Right ventricle myocardium superior (tissue), 1 donor: Measurements from ENCODE around the gene UBAC2. TPM values are rescaled to one million over a fixed set of nuclear protein-coding genes. Genes with fewer than 3 reads are reported as not detected.
"Not testable (repeated sequence)": the region's sequence is repeated elsewhere in the genome, so short reads cannot be mapped to it uniquely, and the experiment has no call there.

Experiments
- ATAC-seq: fragments of 200-7000 bp; cut with Tn5 transposase; one replicate; pipeline ENCODE4 v1.9.1; 2020; ENCODE audit warnings: mild to moderate bottlenecking; ENCODE audit not compliant: poor library complexity
- DNase-seq: peaks from one replicate; pipeline ENCODE4 v3.0.0-alpha.2; 2020
- intact Hi-C: fragments of 100-400 bp; cut with DNase I; formaldehyde crosslinking; loops from one replicate; pipeline ENCODE4 v1.11.2; 2022
- total RNA-seq: library from RNA; stranded (reverse); fragmentation: NEBNext Ultra II Directional; extraction: Animal tissue kit (Norgen Biotek cat#: 25700); gene quantifications from one replicate; pipeline ENCODE4 v1.2.1, GENCODE V29; 2021
- donor health status: DM: no; HTN: yes; CAD: no; lungs with severe emphysema.

Gene UBAC2
- total RNA-seq, 1 donor from 2014 or later: 35.4 TPM

- ATAC-seq (no peak), DNase-seq (no peak)
- intact Hi-C loops: no loop called here
Observed at GRCh38 chr13:99227909-99228688, 27.4 kb downstream of the UBAC2 start.

DNA sequence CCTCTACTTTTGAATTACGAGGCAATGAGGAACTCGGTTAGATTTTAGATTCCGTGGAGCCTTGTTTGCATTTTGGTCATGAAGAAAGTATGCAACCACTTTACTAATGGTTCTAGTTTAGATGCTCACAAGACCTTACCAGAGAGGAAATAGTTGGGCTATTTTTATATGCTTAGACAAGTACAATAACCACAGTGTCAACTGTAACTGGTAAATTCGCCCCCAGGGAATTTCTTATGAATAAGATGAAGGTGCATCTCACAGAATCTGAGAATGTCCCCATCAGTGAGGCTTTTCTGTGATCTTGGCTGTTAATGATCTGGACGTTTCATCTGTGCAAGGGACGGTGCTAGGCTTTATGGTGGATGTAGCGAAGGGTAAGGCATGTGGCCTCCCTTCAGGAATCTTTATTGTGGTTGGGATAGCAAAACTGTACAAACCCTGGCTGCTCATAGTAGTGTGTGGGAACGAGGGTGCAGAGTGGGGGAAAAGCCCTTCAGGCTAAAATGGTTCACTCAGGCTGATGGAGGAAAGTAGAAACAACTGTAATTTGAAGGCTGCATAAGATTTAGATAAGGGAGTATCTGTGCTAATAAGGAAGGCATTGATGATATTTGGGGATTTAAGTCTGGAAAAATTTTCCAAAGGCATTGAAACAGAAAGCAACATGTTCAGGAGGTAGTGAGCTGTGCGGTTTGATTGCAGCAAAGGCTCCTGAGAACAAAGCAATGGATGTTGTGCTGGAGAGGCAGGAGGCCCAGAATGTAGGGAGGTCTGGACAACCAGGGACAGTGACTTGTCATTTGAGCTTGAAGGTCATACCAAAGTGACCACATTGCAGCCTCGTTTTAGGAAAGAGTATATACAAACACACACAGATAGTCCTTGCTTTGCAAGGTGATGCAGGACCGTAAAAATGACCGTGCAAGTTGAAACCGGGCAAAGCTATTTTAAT, 28.4 kb downstream of the UBAC2 start:
- DNase-seq: no peak
- intact Hi-C loops: no loop called here
- peak; percentile 54 for ATAC-seq

DNA sequence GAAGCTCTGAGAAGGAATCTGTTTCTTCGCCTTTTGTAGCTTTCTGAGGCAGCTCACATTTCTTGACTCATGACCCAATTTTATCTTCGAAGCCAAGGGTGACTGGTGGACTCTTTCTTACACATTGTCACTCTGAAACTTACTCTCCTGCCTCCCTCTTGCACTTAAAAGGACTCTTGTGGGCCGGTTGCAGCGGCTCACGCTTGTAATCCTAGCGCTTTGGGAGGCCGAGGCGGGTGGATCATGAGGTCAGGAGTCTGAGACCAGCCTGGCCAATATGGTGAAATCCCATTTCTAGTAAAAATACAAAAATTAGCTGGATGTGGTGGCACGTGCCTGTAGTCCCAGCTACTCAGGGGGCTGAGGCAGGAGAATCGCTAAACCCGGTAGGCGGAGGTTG, 29.9 kb downstream of the UBAC2 start:
- DNase-seq, intact Hi-C loops, ATAC-seq: not testable (repeated sequence)

DNA sequence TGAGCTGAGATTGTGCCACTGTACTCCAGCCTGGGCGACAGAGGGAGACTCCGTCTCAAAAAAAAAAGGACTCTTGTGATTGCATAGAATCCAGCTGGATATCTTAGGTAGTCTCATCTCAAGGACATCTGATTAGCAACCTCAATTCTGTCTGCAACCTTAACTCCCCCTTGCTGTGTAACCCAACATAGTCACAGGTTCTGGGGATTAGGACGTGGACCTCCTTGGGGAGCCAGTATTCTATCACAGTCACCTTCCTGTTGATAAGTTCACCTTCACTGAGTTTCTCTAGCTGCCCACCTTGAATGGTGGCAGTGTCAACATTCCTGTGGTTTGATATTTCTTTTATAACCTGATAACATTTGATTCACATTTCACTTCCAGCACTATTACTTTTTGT, 30.3 kb downstream of the UBAC2 start:
- ATAC-seq: no peak
- no peak for DNase-seq
- intact Hi-C loops: no loop called here

DNA sequence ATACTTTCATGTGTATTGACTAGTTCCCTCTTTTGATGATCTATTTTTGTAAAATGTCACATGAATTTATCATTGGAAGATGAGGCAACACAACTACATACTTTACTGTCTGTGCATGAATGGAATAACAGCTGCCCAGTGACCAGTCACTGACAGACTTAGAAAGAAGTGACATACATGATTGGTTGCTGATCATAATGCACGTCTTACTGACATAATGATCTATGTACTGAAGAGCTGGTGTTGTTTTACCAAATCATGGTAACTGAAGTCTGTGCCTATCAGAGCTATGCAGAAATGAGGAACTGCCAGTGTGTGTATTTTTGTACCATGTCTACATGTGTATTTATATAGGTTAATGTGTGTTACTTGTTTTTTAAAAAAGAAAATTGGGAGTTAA, 31.1 kb downstream of the UBAC2 start:
- intact Hi-C loops: no loop called here
- peak; percentile 13 for ATAC-seq
- no peak for DNase-seq

- no peak for DNase-seq
- intact Hi-C loops: no loop called here
- ATAC-seq: no peak
Observed at GRCh38 chr13:99237981-99238662, 37.5 kb downstream of the UBAC2 start.

DNA sequence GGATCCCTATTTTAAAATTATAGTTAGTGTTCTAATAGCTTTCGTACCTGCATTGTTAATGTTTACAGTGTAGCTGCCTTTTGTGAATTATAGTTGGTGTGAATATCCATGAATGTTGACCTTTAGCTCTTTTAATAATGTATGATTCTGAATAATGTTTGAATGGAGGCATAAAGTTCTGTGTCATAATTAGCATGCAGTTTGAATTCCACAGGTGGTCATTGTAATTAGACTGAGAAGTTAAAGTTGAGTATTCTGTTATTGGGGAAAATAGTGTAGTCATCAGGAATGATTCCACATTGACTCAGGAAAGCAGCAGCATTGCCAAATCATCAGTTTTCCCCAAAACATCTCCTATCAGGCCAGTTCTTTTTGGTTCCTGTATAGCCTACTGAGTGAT, 45.4 kb downstream of the UBAC2 start:
- DNase-seq: no peak
- intact Hi-C loops: no loop called here
- ATAC-seq: no peak

GRCh38 chr13:99249178-99249577, 48.5 kb downstream of the UBAC2 start:
- ATAC-seq, intact Hi-C loops, DNase-seq: not testable (repeated sequence)

- ATAC-seq: not testable (repeated sequence)
Observed at GRCh38 chr13:99249606-99250005, 49.0 kb downstream of the UBAC2 start.

DNA sequence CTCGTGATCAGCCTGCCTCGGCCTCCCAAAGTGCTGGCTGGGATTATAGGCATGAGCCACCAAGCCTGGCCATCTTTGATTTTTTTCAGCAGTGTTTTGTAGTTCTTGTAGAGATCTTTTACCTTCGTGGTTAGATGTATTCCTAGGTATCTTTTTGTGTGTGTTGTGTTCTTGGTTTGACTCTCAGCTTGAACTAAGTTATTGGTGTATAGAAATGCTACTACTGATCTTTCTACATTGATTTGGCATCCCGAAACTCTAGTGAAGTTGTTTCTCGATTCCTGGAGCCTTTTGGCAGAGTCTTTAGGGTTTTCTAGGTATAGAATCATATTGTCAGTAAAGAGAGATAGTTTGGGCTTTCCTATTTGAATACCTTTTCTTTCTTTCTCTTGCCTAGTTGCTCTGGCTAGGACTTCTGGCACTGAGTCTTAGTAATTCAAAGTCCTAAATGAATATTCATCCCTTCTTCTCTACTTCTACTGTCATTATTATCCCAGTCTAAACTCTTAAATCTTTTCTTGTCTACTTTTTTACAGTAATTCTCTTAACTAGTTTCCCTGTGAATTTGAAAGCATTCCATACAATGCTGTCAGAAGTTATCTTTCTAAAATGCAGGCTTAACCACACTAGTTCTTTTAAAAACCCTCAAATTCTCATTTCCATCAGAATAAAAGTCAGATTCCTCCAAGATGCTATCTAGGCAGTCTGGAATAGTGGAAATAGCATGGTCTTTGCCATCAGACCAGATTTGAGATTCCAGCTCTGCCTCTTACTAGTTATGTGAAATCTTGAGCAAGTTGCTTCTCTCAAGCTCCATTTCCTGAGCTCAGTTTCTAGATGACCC, 50.5 kb downstream of the UBAC2 start:
- intact Hi-C loops: no loop called here

More at GRCh38 chr13:99249606-99250005, 49.0 kb downstream of the UBAC2 start:
- intact Hi-C loops, DNase-seq: not testable (repeated sequence)

GRCh38 chr13:99251921-99252320, 51.3 kb downstream of the UBAC2 start:
- DNase-seq (no peak), ATAC-seq (no peak)
- intact Hi-C loops: no loop called here

More for the DNA sequence above, 50.5 kb downstream of the UBAC2 start:
- DNase-seq: no peak
- no peak for ATAC-seq

GRCh38 chr13:99254830-99255229, 54.2 kb downstream of the UBAC2 start:
- DNase-seq (no peak), ATAC-seq (no peak)
- intact Hi-C loops: no loop called here

DNA sequence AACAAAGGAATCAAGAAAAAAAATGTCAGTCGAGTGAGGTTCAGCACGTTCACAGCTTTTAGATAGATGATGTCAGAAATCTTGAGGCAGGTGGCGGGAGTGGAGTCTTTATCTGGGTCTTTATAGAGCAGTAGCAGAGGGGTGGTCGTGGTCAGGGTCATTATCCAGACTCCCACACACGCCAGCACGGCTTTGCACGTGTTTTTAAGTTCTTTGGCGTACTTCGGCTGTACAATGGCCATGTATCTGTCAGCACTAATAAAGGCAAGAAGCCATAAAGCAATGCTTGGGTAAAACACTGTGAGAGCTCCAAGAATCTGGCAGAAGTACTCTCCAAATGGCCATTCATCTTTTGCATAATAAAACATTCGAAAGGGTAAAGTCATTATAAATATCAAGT, 54.6 kb downstream of the UBAC2 start:
- intact Hi-C loops: no loop called here
- ATAC-seq (no peak), DNase-seq (no peak)

DNA sequence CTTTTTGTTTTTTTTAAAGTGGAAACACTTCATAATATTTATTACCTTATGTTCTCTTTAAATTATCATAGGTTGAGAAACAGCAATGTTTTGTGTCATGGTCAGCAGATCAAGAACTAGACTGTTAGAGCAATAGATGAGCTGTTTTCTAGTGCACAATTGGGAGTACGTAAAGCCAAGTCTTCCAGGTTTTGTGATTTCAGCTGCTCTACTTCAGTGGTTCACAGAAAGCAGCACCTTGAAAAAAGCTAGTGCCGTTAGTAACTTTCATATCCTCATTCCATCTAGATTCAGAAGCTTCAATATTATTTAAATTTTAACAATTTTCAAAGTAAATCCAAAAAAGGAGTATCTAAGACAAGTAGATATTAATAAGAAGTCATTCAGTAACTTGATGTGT, 55.6 kb downstream of the UBAC2 start:
- DNase-seq (no peak), ATAC-seq (no peak)
- intact Hi-C loops: no loop called here

- DNase-seq (no peak), ATAC-seq (peak; percentile 65)
- intact Hi-C loops: no loop called here
Observed at GRCh38 chr13:99256709-99257108, 56.1 kb downstream of the UBAC2 start.

DNA sequence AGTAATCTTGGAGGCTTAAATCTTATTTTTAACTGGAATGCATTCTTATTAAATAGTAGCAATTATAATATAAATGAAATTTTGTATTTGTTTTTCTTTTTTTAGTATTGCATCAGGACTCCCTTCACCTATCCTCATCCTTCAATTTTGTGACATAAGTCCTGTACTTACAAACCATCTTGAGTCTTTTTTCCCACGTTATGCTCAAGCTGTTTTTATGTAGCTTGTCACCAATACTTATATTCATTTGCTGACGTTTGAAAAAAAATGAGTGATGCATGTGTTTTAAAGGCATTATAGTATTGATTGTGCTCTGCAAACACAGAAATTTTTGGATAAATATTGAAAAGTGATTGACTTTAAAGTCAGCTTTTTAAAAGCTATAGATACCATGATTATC, 56.6 kb downstream of the UBAC2 start:
- intact Hi-C loops: no loop called here
- ATAC-seq: no peak
- no peak for DNase-seq

DNA sequence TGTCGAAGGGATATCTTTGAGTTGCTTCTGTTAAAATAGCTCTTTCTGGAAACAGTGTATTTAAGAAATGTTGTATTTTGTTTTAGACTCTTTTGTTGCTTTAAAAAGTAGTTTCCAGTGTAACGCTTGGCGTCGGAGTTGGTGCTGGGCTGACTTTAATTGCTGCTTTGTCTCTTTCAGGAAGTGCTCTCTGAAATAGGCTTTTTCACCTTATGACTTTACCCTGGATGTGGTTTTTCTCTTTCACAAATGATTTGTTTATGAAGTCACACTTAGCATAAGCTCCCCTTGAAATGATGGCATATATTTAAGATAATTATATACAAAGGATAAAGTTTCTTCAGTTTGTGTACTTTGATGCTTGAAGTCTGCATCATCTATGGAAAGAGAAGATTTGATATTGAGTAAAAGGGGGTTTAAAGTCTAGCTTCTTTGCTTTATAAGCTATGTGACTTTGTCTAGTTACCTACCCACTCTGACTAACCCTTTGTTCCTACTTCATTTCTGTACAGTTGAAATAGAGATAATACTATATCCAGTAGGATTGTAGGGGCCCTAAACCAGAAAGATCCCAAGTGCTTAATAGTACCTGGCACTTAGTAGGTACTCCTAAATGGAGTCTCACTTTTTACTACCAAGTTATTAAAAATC, 57.7 kb downstream of the UBAC2 start, which contains the start of gene GPR18:
TSS of gene GPR18 (minus strand) at position 170 of the 651 bp plus-strand sequence. CDS start 2,507 bp downstream, outside the sequence.
- no peak for ATAC-seq
- intact Hi-C loops: no loop called here
- DNase-seq: no peak

DNA sequence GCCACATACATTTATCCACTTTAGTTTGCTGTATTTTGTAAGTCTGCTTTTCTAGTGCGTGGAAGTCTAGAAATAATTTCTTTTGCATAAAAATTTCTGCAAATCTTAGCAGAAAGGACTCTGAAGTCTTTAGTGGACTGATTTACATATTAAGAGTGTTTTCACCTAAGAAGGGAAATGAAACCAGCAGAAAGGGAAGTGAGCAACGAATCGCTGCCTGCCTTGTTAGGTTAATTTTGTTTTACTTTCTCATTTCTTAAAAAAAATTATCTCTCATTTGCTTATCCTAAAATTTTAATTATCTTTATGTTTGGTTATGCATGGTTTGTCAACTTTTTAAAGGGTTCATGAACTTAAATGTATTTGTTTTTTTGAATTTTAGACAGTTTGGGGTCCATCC, 58.3 kb downstream of the UBAC2 start:
- no peak for DNase-seq
- intact Hi-C loops: no loop called here
- no peak for ATAC-seq
